SJCRH30 (cell line): ENCODE results near the gene NLRP7. TPM values are rescaled to one million over a fixed set of nuclear protein-coding genes. Genes with fewer than 3 reads are reported as not detected.
"Not testable (repeated sequence)": the region's sequence is repeated elsewhere in the genome, so short reads cannot be mapped to it uniquely, and the experiment has no call there.

Experiments
- DNase-seq, 2 experiments: peaks; one replicate each; pipeline ENCODE4 v3.0.0-alpha.2; 2015 to 2020
- H3K27ac ChIP-seq: fragments of 250-450 bp; sonication (Bioruptor Pico); 2 replicates; pipeline ENCODE4 v1.5.1; 2020; ENCODE audit warnings: mild to moderate bottlenecking, moderate library complexity
- H3K27me3 ChIP-seq: fragments of 250-450 bp; sonication (Bioruptor Pico); 2 replicates; pipeline ENCODE4 v1.5.1; 2020; ENCODE audit warnings: mild to moderate bottlenecking, moderate library complexity
- H3K36me3 ChIP-seq: fragments of 250-450 bp; sonication (Bioruptor Pico); 2 replicates; pipeline ENCODE4 v1.5.1; 2020; ENCODE audit warnings: mild to moderate bottlenecking, moderate library complexity
- H3K4me1 ChIP-seq: fragments of 250-450 bp; sonication (Bioruptor Pico); 2 replicates; pipeline ENCODE4 v1.5.1; 2020; ENCODE audit warnings: mild to moderate bottlenecking, moderate library complexity
- H3K4me3 ChIP-seq: fragments of 250-450 bp; sonication (Bioruptor Pico); 2 replicates; pipeline ENCODE4 v1.5.1; 2020; ENCODE audit warnings: mild to moderate bottlenecking, moderate library complexity
- H3K9me3 ChIP-seq: fragments of 250-450 bp; sonication (Bioruptor Pico); replicated peaks from 2 replicates; pipeline ENCODE4 v1.5.1; 2020; ENCODE audit warnings: mild to moderate bottlenecking, moderate library complexity
- total RNA-seq: library from RNA; depleted of rRNA; stranded (reverse); fragments of >200 nt; shearing (Covaris generic); gene quantifications from 2 replicates; pipeline ENCODE4 v1.2.3, GENCODE V29; 2014

Gene NLRP7
- total RNA-seq, 1 experiment from 2014 or later, result 0.02 TPM

- DNase-seq, result no peak
- H3K27ac ChIP-seq, result no peak overlapping the region
- no peak overlapping the region for H3K4me3 ChIP-seq
- H3K36me3 ChIP-seq, result no peaks in the 10 kb centered on the region
- H3K27me3 ChIP-seq, result 0 out of 2 replicates have a peak, but pooled peaks cover 3% of the 10 kb centered on the region
- H3K9me3 ChIP-seq, result no peaks in the 10 kb centered on the region
- no peaks in the 10 kb centered on the region for H3K4me1 ChIP-seq
Measured at GRCh38 chr19:54903303-54903702, 44.0 kb downstream of the NLRP7 start.

DNA sequence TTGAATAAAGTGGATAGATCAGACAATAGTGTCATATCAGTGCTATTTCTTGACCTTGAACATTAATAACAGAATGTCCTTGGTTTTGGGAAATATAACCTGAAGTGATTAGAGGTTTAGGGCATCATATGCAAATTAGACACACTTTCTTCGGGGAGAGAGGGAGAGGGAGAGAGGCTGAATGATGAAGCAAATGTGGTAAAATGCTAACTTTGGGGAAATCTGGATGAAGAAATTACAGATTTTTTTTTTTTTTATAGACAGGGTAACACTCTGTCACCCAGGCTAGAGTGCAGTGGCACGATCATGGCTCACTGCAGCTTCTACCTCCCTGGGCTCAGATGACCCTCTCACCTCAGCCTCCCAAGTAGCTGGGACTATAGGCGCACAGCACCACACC lies 45.3 kb downstream of the NLRP7 start:
- 0 out of 2 replicates have a peak, but pooled peaks cover 3% of the 10 kb centered on the region for H3K27me3 ChIP-seq
- no peak overlapping the region for H3K4me3 ChIP-seq
- no peak for DNase-seq
- no peaks in the 10 kb centered on the region for H3K4me1 ChIP-seq
- H3K36me3 ChIP-seq, result no peaks in the 10 kb centered on the region
- no peaks in the 10 kb centered on the region for H3K9me3 ChIP-seq
- H3K27ac ChIP-seq, result no peak overlapping the region

- H3K27me3 ChIP-seq, H3K4me3 ChIP-seq, DNase-seq, H3K9me3 ChIP-seq, H3K27ac ChIP-seq, H3K36me3 ChIP-seq, H3K4me1 ChIP-seq: not testable (repeated sequence)
Measured at GRCh38 chr19:54901153-54901552, 46.2 kb downstream of the NLRP7 start.

GRCh38 chr19:54899646-54900045 lies 47.7 kb downstream of the NLRP7 start:
- H3K4me3 ChIP-seq, H3K4me1 ChIP-seq, H3K36me3 ChIP-seq, H3K9me3 ChIP-seq, DNase-seq, H3K27ac ChIP-seq, H3K27me3 ChIP-seq: not testable (repeated sequence)

DNA sequence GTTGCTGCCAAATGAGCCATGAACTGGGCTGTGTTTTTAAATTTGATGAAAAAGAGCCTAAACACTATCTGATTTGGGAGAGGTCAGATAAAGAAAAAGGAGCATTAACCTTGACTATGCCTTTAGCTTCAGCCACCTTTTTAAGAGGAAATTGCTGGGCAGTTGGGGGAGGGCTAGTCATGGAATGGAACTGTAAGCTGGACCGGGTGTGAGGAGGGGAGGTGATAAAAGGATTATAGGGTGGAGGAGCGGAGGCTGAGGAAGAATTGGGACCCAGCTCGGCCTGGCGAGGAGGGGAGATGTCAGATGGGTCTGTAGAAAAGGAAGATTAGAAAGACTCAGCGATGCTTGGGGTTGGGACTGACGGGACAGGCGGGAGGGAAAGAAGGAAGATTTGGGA lies 48.6 kb downstream of the NLRP7 start:
- H3K4me3 ChIP-seq, DNase-seq, H3K4me1 ChIP-seq, H3K36me3 ChIP-seq, H3K27me3 ChIP-seq, H3K9me3 ChIP-seq, H3K27ac ChIP-seq: not testable (repeated sequence)

GRCh38 chr19:54896036-54896435 lies 51.3 kb downstream of the NLRP7 start:
- Histone ChIP-seq H3K36me3 (no peaks in the 10 kb centered on the region), H3K4me3 (no peak overlapping the region), H3K27me3 (0 out of 2 replicates have a peak, but pooled peaks cover 3% of the 10 kb centered on the region), H3K27ac (no peak overlapping the region), H3K9me3 (no peaks in the 10 kb centered on the region), H3K4me1 (no peaks in the 10 kb centered on the region)
- no peak for DNase-seq

DNA sequence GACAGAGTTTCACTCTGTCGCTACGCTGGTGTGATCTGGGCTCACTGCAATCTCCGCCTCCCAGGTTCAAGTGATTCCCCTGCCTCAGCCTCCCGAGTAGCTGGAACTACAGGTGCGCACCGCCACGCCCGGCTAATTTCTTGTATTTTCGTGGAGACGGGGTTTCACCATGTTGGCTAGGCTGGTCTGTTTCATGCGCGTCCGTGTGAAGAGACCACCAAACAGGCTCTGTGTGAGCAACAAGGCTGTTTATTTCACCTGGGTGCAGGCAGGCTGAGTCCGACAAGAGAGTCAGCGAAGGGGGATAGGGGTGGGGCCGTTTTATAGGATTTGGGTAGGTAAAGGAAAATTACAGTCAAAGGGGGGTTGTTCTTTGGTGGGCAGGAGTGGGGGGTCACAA lies 53.2 kb downstream of the NLRP7 start:
- H3K9me3 ChIP-seq, DNase-seq, H3K27ac ChIP-seq, H3K4me3 ChIP-seq, H3K4me1 ChIP-seq, H3K27me3 ChIP-seq, H3K36me3 ChIP-seq: not testable (repeated sequence)

DNA sequence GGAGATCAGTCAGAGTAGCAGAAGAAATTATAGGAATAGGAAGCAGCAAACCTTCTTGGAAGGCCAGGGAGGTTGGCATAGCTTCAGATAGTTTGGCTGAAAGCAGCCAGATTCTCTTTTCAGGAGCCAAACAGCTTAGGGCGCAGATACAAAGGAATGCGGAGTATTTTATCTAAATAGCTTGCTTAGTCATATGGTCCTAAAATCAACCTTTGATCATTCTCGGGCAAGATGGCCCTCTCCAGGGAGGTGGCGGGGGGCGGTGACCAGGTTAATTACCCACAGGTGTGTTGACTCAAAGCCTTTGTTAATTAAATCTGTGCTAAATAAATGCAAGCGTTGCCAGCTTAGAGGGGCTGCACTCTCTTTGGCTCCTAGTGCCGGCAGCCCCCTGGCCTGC lies 53.9 kb downstream of the NLRP7 start:
- Histone ChIP-seq H3K27me3 (no peaks in the 10 kb centered on the region), H3K9me3 (no peaks in the 10 kb centered on the region), H3K4me3 (no peak overlapping the region), H3K36me3 (no peaks in the 10 kb centered on the region), H3K4me1 (no peaks in the 10 kb centered on the region), H3K27ac (no peak overlapping the region)
- no peak for DNase-seq

GRCh38 chr19:54889566-54889965 lies 57.8 kb downstream of the NLRP7 start:
- Histone ChIP-seq H3K9me3 (no peaks in the 10 kb centered on the region), H3K27me3 (no peaks in the 10 kb centered on the region), H3K27ac (no peak overlapping the region), H3K36me3 (no peaks in the 10 kb centered on the region), H3K4me3 (no peak overlapping the region), H3K4me1 (no peaks in the 10 kb centered on the region)
- DNase-seq, result no peak

GRCh38 chr19:54888239-54888638 lies 59.1 kb downstream of the NLRP7 start:
- no peak overlapping the region for H3K27ac ChIP-seq
- no peak overlapping the region for H3K4me3 ChIP-seq
- no peaks in the 10 kb centered on the region for H3K9me3 ChIP-seq
- no peaks in the 10 kb centered on the region for H3K27me3 ChIP-seq
- H3K4me1 ChIP-seq, result no peaks in the 10 kb centered on the region
- no peak for DNase-seq
- H3K36me3 ChIP-seq, result no peaks in the 10 kb centered on the region

DNA sequence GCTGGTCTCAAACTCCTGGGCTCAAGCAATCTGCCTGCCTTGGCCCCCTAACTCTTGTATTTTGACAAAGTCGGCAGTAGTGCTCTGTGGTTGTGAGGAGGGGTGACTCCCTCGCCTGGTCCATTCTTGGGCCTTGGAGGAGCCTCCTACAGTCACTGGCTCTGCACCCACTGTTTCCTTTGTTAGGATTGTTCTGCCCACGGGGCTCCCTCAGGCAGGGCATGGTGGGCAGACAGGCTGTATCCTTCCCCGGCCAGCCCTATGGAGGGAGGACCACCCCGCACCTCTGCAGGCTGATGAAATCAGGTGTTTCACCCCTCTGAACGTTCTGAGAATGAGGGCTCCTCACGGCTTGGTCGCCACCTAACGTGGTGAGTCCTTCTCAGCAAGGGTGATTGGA lies 64.1 kb downstream of the NLRP7 start:
- H3K4me1 ChIP-seq, result no peaks in the 10 kb centered on the region
- H3K36me3 ChIP-seq, result no peaks in the 10 kb centered on the region
- H3K27me3 ChIP-seq, result no peaks in the 10 kb centered on the region
- no peak overlapping the region for H3K27ac ChIP-seq
- no peak overlapping the region for H3K4me3 ChIP-seq
- no peak for DNase-seq
- H3K9me3 ChIP-seq, result no peaks in the 10 kb centered on the region

- no peaks in the 10 kb centered on the region for H3K27me3 ChIP-seq
- H3K36me3 ChIP-seq, result no peaks in the 10 kb centered on the region
- no peak for DNase-seq
- no peak overlapping the region for H3K4me3 ChIP-seq
- no peak overlapping the region for H3K27ac ChIP-seq
- H3K4me1 ChIP-seq, result no peaks in the 10 kb centered on the region
- no peaks in the 10 kb centered on the region for H3K9me3 ChIP-seq
Measured at GRCh38 chr19:54882758-54883157, 64.6 kb downstream of the NLRP7 start.

GRCh38 chr19:54881884-54882283 lies 65.4 kb downstream of the NLRP7 start:
- no peaks in the 10 kb centered on the region for H3K9me3 ChIP-seq
- no peaks in the 10 kb centered on the region for H3K27me3 ChIP-seq
- no peak for DNase-seq
- no peak overlapping the region for H3K27ac ChIP-seq
- no peak overlapping the region for H3K4me3 ChIP-seq
- H3K4me1 ChIP-seq, result no peaks in the 10 kb centered on the region
- H3K36me3 ChIP-seq, result no peaks in the 10 kb centered on the region

DNA sequence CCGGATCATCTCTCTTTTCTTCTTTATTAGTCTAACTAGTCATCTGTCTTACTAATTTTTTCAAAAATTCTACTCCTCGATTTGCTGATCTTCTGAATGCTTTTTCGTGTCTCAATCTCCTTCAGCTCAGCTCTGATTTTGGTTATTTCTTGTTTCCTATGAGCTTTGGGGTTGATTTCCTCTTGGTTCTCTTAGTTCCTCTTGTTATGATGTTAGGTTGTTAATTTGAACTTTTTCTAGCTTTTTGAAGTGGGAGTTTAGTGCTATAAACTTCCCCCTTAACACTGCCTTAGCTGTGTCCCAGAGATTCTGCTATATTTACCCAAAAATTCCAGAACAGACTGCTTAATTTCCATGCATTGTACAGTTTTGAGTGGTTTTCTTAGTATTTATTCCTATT lies 69.9 kb downstream of the NLRP7 start:
- Histone ChIP-seq H3K27me3 (no peaks in the 10 kb centered on the region), H3K27ac (no peak overlapping the region), H3K9me3 (no peaks in the 10 kb centered on the region), H3K4me1 (no peaks in the 10 kb centered on the region), H3K36me3 (no peaks in the 10 kb centered on the region), H3K4me3 (no peak overlapping the region)
- no peak for DNase-seq

GRCh38 chr19:54875506-54875905 lies 71.8 kb downstream of the NLRP7 start:
- no peak for DNase-seq
- Histone ChIP-seq H3K4me1 (no peaks in the 10 kb centered on the region), H3K9me3 (no peaks in the 10 kb centered on the region), H3K36me3 (no peaks in the 10 kb centered on the region), H3K4me3 (no peak overlapping the region), H3K27ac (no peak overlapping the region), H3K27me3 (no peaks in the 10 kb centered on the region)

GRCh38 chr19:54873990-54874389 lies 73.3 kb downstream of the NLRP7 start, which contains the start of gene FCAR:
Gene FCAR (plus strand): TSS chr19:54874235. CDS start chr19:54874290, 55 bp downstream.
- no peaks in the 10 kb centered on the region for H3K27me3 ChIP-seq
- no peaks in the 10 kb centered on the region for H3K4me1 ChIP-seq
- no peak within 1 kb of the TSS for H3K27ac ChIP-seq
- H3K36me3 ChIP-seq, result no peaks in the 10 kb centered on the region
- H3K9me3 ChIP-seq, result no peaks in the 10 kb centered on the region
- no peak for DNase-seq
- no peak within 1 kb of the TSS for H3K4me3 ChIP-seq
